HG02852 (cell line): ENCODE data around the gene NPY4R.
A peak's percentile ranks its signal among the peaks of the same experiment; 100 is the strongest.
"Not testable (repeated sequence)": the region's sequence is repeated elsewhere in the genome, so short reads cannot be mapped to it uniquely, and the experiment has no call there.

Experiments used
- ATAC-seq: cut with Tn5 transposase; IDR thresholded peaks from one replicate; pipeline ENCODE4 v1.9.1; 2021; ENCODE audit warnings: mild to moderate bottlenecking, moderate library complexity; ENCODE audit not compliant: unreplicated experiment

NPY4R gene

GRCh38 chr10:46457071-46457470 is 8.7 kb downstream of the NPY4R start:
- not testable (repeated sequence) for ATAC-seq

- ATAC-seq = not testable (repeated sequence)
These were observed 9.8 kb downstream of the NPY4R start for GRCh38 chr10:46455992-46456391.

GRCh38 chr10:46451365-46451764 is 14.4 kb downstream of the NPY4R start:
- ATAC-seq = not testable (repeated sequence)

GRCh38 chr10:46450829-46451228 is 14.9 kb downstream of the NPY4R start:
- ATAC-seq = not testable (repeated sequence)

GRCh38 chr10:46447439-46447838 is 18.3 kb downstream of the NPY4R start:
- ATAC-seq = not testable (repeated sequence)

- ATAC-seq = not testable (repeated sequence)
These were observed 20.2 kb downstream of the NPY4R start for GRCh38 chr10:46445389-46446122.

- ATAC-seq = not testable (repeated sequence)
These were observed 22.3 kb downstream of the NPY4R start for GRCh38 chr10:46443422-46443821.

GRCh38 chr10:46442706-46443275 is 23.0 kb downstream of the NPY4R start:
- ATAC-seq = not testable (repeated sequence)

- ATAC-seq = not testable (repeated sequence)
These were observed 23.9 kb downstream of the NPY4R start for GRCh38 chr10:46441837-46442278.

- ATAC-seq = not testable (repeated sequence)
These were observed 24.8 kb downstream of the NPY4R start for GRCh38 chr10:46440942-46441341.

GRCh38 chr10:46423550-46423949 is 42.2 kb downstream of the NPY4R start:
- not testable (repeated sequence) for ATAC-seq

- ATAC-seq = not testable (repeated sequence)
These were observed 46.0 kb downstream of the NPY4R start for GRCh38 chr10:46419570-46420379.

GRCh38 chr10:46418283-46418682 is 47.5 kb downstream of the NPY4R start:
- ATAC-seq = not testable (repeated sequence)

GRCh38 chr10:46415291-46415690 is 50.5 kb downstream of the NPY4R start:
- ATAC-seq = peak; percentile 59

GRCh38 chr10:46412665-46413064 is 53.1 kb downstream of the NPY4R start:
- ATAC-seq = not testable (repeated sequence)

GRCh38 chr10:46411123-46411522 is 54.6 kb downstream of the NPY4R start:
- ATAC-seq = not testable (repeated sequence)
